ENCODE data around the gene LMOD2. TPM values are rescaled to one million over a fixed set of nuclear protein-coding genes. Genes with fewer than 3 reads are reported as not detected.

The LMOD2 gene
- total RNA-seq, 1 experiment from 2014 or later: not detected

GRCh38 chr7:123615344-123615743 lies 40.3 kb upstream of the LMOD2 start:
- intact Hi-C loops (cut with micrococcal nuclease): no loop called here
- DNase-seq: no peak
- H3K4me1 ChIP-seq (ENCODE audit: insufficient read depth, low read length): no peaks in the 10 kb centered on the region
- no peak for ATAC-seq
- H3K79me2 ChIP-seq (ENCODE audit: low read length): no peaks in the 10 kb centered on the region
- no peak overlapping the region for H3K4me3 ChIP-seq (ENCODE audit: low read length)
- no peak overlapping the region for H3K4me2 ChIP-seq (ENCODE audit: low read length)
- POLR2A ChIA-PET (ENCODE audit: unreplicated experiment): no interaction called here
- H3K27ac ChIP-seq (ENCODE audit: low read length): no peak overlapping the region
- CTCF ChIA-PET: no interaction called here
- H3K36me3 ChIP-seq (ENCODE audit: low read depth, low read length): no peaks in the 10 kb centered on the region
- H3K9me2 ChIP-seq (replicated peaks; ENCODE audit: low read length): no peaks in the 10 kb centered on the region
- no peaks in the 10 kb centered on the region for H3F3A ChIP-seq (ENCODE audit: low read length, unreplicated experiment)
- BruUV-seq (replicated peaks): no TSS peak
- no peak overlapping the region for H3K9ac ChIP-seq (ENCODE audit: low read length)
- H3K9me3 ChIP-seq (ENCODE audit: low read length): no peaks in the 10 kb centered on the region
- H3K27me3 ChIP-seq (ENCODE audit: low read length): 0 out of 2 replicates have a peak, but pooled peaks cover 3% of the 10 kb centered on the region
- TF ChIP-seq EZH2phosphoT487 (IDR thresholded peaks at IDR 0.05; ENCODE audit: borderline replicate concordance, low read length): no peak
- TF ChIP-seq, protein P1, sequence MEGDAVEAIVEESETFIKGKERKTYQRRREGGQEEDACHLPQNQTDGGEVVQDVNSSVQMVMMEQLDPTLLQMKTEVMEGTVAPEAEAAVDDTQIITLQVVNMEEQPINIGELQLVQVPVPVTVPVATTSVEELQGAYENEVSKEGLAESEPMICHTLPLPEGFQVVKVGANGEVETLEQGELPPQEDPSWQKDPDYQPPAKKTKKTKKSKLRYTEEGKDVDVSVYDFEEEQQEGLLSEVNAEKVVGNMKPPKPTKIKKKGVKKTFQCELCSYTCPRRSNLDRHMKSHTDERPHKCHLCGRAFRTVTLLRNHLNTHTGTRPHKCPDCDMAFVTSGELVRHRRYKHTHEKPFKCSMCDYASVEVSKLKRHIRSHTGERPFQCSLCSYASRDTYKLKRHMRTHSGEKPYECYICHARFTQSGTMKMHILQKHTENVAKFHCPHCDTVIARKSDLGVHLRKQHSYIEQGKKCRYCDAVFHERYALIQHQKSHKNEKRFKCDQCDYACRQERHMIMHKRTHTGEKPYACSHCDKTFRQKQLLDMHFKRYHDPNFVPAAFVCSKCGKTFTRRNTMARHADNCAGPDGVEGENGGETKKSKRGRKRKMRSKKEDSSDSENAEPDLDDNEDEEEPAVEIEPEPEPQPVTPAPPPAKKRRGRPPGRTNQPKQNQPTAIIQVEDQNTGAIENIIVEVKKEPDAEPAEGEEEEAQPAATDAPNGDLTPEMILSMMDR (conservative IDR thresholded peaks at IDR 0.05; ENCODE audit: low read depth, low read length): no peak
- TF ChIP-seq EZH2 (IDR thresholded peaks at IDR 0.05; ENCODE audit: low read length, unreplicated experiment): no peak
- H4K20me1 ChIP-seq (ENCODE audit: low read length): no peaks in the 10 kb centered on the region
- no peak overlapping the region for H2AFZ ChIP-seq (ENCODE audit: low read length)

DNA sequence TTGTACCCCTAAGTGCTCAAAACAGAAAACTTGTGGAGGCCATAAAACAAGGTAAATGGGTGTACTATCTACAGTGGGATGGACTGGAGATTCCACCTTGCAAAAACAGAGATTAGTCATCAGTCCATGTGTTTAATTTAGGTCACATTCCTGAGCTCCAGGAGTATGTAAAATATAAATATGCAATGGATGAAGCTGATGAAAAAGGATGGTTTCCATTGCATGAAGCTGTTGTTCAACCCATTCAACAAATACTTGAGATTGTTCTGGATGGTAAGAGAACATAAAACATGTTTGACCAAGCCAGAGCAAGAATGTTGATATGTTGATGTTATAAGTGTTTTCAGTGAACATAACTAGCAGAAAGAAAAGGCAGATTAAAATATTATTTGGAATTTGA lies 39.4 kb upstream of the LMOD2 start:
- Histone ChIP-seq H3K4me1 (ENCODE audit: insufficient read depth, low read length) (no peaks in the 10 kb centered on the region), H4K20me1 (ENCODE audit: low read length) (no peaks in the 10 kb centered on the region), H3K4me3 (ENCODE audit: low read length) (no peak overlapping the region), H3K9ac (ENCODE audit: low read length) (no peak overlapping the region), H3K9me3 (ENCODE audit: low read length) (no peaks in the 10 kb centered on the region), H3K36me3 (ENCODE audit: low read depth, low read length) (no peaks in the 10 kb centered on the region), H3F3A (ENCODE audit: low read length, unreplicated experiment) (no peaks in the 10 kb centered on the region), H2AFZ (ENCODE audit: low read length) (no peak overlapping the region), H3K27me3 (ENCODE audit: low read length) (0 out of 2 replicates have a peak, but pooled peaks cover 3% of the 10 kb centered on the region), H3K9me2 (replicated peaks; ENCODE audit: low read length) (no peaks in the 10 kb centered on the region), H3K79me2 (ENCODE audit: low read length) (no peaks in the 10 kb centered on the region), H3K4me2 (ENCODE audit: low read length) (no peak overlapping the region), H3K27ac (ENCODE audit: low read length) (no peak overlapping the region)
- no peak for TF ChIP-seq EZH2phosphoT487 (IDR thresholded peaks at IDR 0.05; ENCODE audit: borderline replicate concordance, low read length)
- TF ChIP-seq EZH2 (IDR thresholded peaks at IDR 0.05; ENCODE audit: low read length, unreplicated experiment): no peak
- TF ChIP-seq, protein P1 (conservative IDR thresholded peaks at IDR 0.05; ENCODE audit: low read depth, low read length): no peak
- BruUV-seq (replicated peaks): no TSS peak
- no peak for DNase-seq
- ChIA-PET CTCF (no interaction called here), POLR2A (ENCODE audit: unreplicated experiment) (no interaction called here)
- intact Hi-C loops (cut with micrococcal nuclease): no loop called here
- no peak for ATAC-seq

DNA sequence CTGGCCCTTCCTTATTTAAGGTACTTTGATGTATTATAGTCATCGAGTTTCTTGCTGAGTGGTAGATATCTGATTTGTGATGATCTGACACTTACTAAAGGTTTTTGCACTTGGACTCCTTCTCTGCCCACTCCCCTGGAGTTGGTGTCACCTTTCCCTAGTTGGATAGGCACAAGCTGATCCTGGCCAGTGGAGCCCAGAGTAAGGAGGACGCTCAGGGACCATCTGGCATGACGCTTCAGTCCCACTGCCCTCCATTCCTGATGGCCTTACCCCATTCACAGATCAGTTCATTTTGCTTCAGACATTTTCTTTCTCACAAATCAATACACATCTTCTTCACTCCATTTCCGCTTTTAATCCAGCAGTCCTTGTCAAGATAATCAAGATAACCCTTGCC lies 34.0 kb upstream of the LMOD2 start:
- intact Hi-C loops (cut with micrococcal nuclease): no loop called here
- Histone ChIP-seq H3K4me3 (ENCODE audit: low read length) (no peak overlapping the region), H3K27me3 (ENCODE audit: low read length) (no peaks in the 10 kb centered on the region), H3F3A (ENCODE audit: low read length, unreplicated experiment) (no peaks in the 10 kb centered on the region), H3K9ac (ENCODE audit: low read length) (no peak overlapping the region), H3K9me2 (replicated peaks; ENCODE audit: low read length) (no peaks in the 10 kb centered on the region), H2AFZ (ENCODE audit: low read length) (no peak overlapping the region), H4K20me1 (ENCODE audit: low read length) (no peaks in the 10 kb centered on the region), H3K4me1 (ENCODE audit: insufficient read depth, low read length) (no peaks in the 10 kb centered on the region), H3K36me3 (ENCODE audit: low read depth, low read length) (no peaks in the 10 kb centered on the region), H3K4me2 (ENCODE audit: low read length) (no peak overlapping the region), H3K27ac (ENCODE audit: low read length) (no peak overlapping the region), H3K9me3 (ENCODE audit: low read length) (no peaks in the 10 kb centered on the region), H3K79me2 (ENCODE audit: low read length) (no peaks in the 10 kb centered on the region)
- ChIA-PET CTCF (interaction anchor here (0.6 kb wide), 1 partner anchor 143 kb away, joined by 7 read pairs; no protein-coding TSS in a partner anchor), POLR2A (ENCODE audit: unreplicated experiment) (no interaction called here)
- DNase-seq (no peak), ATAC-seq (no peak)
- BruUV-seq (replicated peaks): no TSS peak
- TF ChIP-seq, protein P1 (conservative IDR thresholded peaks at IDR 0.05; ENCODE audit: low read depth, low read length): no peak
- TF ChIP-seq EZH2phosphoT487 (IDR thresholded peaks at IDR 0.05; ENCODE audit: borderline replicate concordance, low read length) (no peak), EZH2 (IDR thresholded peaks at IDR 0.05; ENCODE audit: low read length, unreplicated experiment) (no peak)
